Right renal pelvis (tissue), 4 donors: ENCODE results near the gene NEK6. TPM values are rescaled to one million over a fixed set of nuclear protein-coding genes. Genes with fewer than 3 reads are reported as not detected.

Source experiments
- DNase-seq, 4 donors: peaks; one replicate each; pipeline ENCODE4 v3.0.0-alpha.2; 2013; ENCODE audit warnings: low read depth in 4 of 4, low spot score in 3 of 4, missing footprints in 1 of 4
- polyA plus RNA-seq, 4 donors: library from polyadenylated mRNA; unstranded; fragments of 120-200 nt; gene quantifications; one replicate each; pipeline ENCODE4 v1.2.1, GENCODE V29; 2013; ENCODE audit not compliant: insufficient read length in 4 of 4

Gene NEK6
- 10 to 100 TPM; 26.7 to 35.1 (median 29.6) TPM for polyA plus RNA-seq

- no peak for DNase-seq
These were observed at the start of gene NEK6 for GRCh38 chr9:124257844-124258606. NEK6 (plus strand) TSS chr9:124257949; CDS start chr9:124301965, 44,016 bp downstream.

- DNase-seq = no peak
These were observed 49.2 kb upstream of the NEK6 start for GRCh38 chr9:124208571-124208970.

GRCh38 chr9:124209279-124209678 is 48.5 kb upstream of the NEK6 start:
- DNase-seq = no peak

GRCh38 chr9:124209774-124210173 is 48.0 kb upstream of the NEK6 start:
- no peak for DNase-seq

GRCh38 chr9:124210697-124211096 is 47.1 kb upstream of the NEK6 start:
- no peak for DNase-seq

GRCh38 chr9:124212381-124213050 is 45.2 kb upstream of the NEK6 start:
- no peak for DNase-seq

- no peak for DNase-seq
These were observed 44.4 kb upstream of the NEK6 start for GRCh38 chr9:124213396-124213795.

GRCh38 chr9:124214116-124214515 is 43.6 kb upstream of the NEK6 start:
- no peak for DNase-seq

- DNase-seq = no peak
These were observed 43.0 kb upstream of the NEK6 start for GRCh38 chr9:124214596-124215367.

GRCh38 chr9:124215368-124215910 is 42.3 kb upstream of the NEK6 start:
- no peak for DNase-seq

- DNase-seq = no peak
These were observed 41.8 kb upstream of the NEK6 start for GRCh38 chr9:124215956-124216355.

GRCh38 chr9:124216474-124217176 is 41.1 kb upstream of the NEK6 start:
- no peak for DNase-seq

- no peak for DNase-seq
These were observed 39.8 kb upstream of the NEK6 start for GRCh38 chr9:124217836-124218437.

GRCh38 chr9:124218438-124218982 is 39.2 kb upstream of the NEK6 start:
- DNase-seq = no peak

- DNase-seq = no peak
These were observed 38.7 kb upstream of the NEK6 start for GRCh38 chr9:124218987-124219461.

- DNase-seq = no peak
These were observed 36.8 kb upstream of the NEK6 start for GRCh38 chr9:124220946-124221451.

GRCh38 chr9:124221676-124222075 is 36.1 kb upstream of the NEK6 start:
- no peak for DNase-seq

- DNase-seq = no peak
These were observed 35.6 kb upstream of the NEK6 start for GRCh38 chr9:124222109-124222508.
